Endothelial cell of umbilical vein (primary cell): ENCODE data around the gene FAM120C.

Experiments used
- EZH2 ChIP-seq: IDR thresholded peaks from 2 replicates; pipeline ENCODE4 v1.6.1; 2012; ENCODE audit warnings: borderline replicate concordance, low read depth, mild to moderate bottlenecking, moderate library complexity, low read length, inconsistent platforms; ENCODE audit not compliant: severe bottlenecking
- FOS ChIP-seq: IDR thresholded peaks from 2 replicates; pipeline ENCODE4 v1.6.1; 2011; ENCODE audit warnings: mild to moderate bottlenecking, low read length, moderate library complexity, borderline replicate concordance; ENCODE audit not compliant: insufficient read depth
- JUN ChIP-seq: IDR thresholded peaks from 2 replicates; pipeline ENCODE4 v1.6.1; 2011; ENCODE audit warnings: borderline replicate concordance, low read depth; ENCODE audit not compliant: insufficient read length, insufficient read depth
- POLR2A ChIP-seq: IDR thresholded peaks from 2 replicates; pipeline ENCODE4 v1.6.1; 2012; ENCODE audit warnings: low read depth, mild to moderate bottlenecking, control low read depth, low read length
- POLR2AphosphoS5 ChIP-seq: IDR thresholded peaks from 2 replicates; pipeline ENCODE4 v1.6.1; 2012; ENCODE audit warnings: low read depth, mild to moderate bottlenecking, control low read depth, low read length, moderate library complexity; ENCODE audit not compliant: insufficient read depth
- TF ChIP-seq, protein P1 (sequence below), 2 donors: IDR thresholded peaks; 1 replicate in 1 of 2; 2 replicates in 1 of 2; pipeline ENCODE4 v1.5.1; 2011; ENCODE audit warnings: low read length in 2 of 2, mild to moderate bottlenecking in 2 of 2, moderate library complexity in 2 of 2, control low read depth in 1 of 2, inconsistent platforms in 1 of 2, low read depth in 1 of 2; ENCODE audit not compliant: insufficient read depth in 1 of 2; ENCODE audit errors: extremely low read depth in 1 of 2
- TF ChIP-seq, protein P2 (sequence below): IDR thresholded peaks from 2 replicates; pipeline ENCODE4 v1.6.1; 2011; ENCODE audit not compliant: insufficient read depth, insufficient read length

DNA sequence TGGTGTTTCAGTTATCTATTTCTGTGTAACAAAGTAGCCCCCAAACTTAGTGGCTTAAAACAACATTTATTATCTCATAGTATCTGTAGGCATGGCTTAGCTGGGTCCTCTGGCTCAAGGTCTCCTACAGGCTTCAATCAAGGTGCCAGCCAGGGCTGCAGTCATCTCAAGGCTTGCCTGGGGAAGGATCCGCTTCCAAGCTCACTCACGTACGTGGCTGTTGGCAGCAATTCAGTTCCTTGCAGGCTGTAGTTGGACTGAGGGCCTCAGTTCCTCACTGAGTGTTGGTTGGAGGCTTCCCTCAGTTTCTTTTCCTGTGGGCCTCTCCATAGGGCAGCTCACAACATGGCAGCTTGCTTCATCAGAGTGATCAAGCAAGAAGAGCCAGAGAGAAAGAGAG is 9.3 kb downstream of the FAM120C start:
- TF ChIP-seq, protein P1, sequence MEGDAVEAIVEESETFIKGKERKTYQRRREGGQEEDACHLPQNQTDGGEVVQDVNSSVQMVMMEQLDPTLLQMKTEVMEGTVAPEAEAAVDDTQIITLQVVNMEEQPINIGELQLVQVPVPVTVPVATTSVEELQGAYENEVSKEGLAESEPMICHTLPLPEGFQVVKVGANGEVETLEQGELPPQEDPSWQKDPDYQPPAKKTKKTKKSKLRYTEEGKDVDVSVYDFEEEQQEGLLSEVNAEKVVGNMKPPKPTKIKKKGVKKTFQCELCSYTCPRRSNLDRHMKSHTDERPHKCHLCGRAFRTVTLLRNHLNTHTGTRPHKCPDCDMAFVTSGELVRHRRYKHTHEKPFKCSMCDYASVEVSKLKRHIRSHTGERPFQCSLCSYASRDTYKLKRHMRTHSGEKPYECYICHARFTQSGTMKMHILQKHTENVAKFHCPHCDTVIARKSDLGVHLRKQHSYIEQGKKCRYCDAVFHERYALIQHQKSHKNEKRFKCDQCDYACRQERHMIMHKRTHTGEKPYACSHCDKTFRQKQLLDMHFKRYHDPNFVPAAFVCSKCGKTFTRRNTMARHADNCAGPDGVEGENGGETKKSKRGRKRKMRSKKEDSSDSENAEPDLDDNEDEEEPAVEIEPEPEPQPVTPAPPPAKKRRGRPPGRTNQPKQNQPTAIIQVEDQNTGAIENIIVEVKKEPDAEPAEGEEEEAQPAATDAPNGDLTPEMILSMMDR (IDR thresholded peaks at IDR 0.05; ENCODE audit: extremely low read depth in 1 of 2, insufficient read depth in 1 of 2, low read depth in 1 of 2, low read length in 2 of 2), result no peak
- TF ChIP-seq, protein P2, sequence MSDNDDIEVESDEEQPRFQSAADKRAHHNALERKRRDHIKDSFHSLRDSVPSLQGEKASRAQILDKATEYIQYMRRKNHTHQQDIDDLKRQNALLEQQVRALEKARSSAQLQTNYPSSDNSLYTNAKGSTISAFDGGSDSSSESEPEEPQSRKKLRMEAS, result no peak
- TF ChIP-seq POLR2AphosphoS5 (no peak), POLR2A (no peak), JUN (no peak), EZH2 (no peak), FOS (no peak)
